Activated CD8-positive, alpha-beta memory T cell treated with anti-CD3 and anti-CD28 coated beads, Interleukin-2, amount 50 U/mL, for 24 hours (primary cell): ENCODE data around the gene NREP.

Experiments used
- DNase-seq: peaks from one replicate; pipeline ENCODE4 v3.0.0-alpha.2; 2020; ENCODE audit errors: extremely low read depth

Gene NREP, protein sequence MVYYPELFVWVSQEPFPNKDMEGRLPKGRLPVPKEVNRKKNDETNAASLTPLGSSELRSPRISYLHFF

DNA sequence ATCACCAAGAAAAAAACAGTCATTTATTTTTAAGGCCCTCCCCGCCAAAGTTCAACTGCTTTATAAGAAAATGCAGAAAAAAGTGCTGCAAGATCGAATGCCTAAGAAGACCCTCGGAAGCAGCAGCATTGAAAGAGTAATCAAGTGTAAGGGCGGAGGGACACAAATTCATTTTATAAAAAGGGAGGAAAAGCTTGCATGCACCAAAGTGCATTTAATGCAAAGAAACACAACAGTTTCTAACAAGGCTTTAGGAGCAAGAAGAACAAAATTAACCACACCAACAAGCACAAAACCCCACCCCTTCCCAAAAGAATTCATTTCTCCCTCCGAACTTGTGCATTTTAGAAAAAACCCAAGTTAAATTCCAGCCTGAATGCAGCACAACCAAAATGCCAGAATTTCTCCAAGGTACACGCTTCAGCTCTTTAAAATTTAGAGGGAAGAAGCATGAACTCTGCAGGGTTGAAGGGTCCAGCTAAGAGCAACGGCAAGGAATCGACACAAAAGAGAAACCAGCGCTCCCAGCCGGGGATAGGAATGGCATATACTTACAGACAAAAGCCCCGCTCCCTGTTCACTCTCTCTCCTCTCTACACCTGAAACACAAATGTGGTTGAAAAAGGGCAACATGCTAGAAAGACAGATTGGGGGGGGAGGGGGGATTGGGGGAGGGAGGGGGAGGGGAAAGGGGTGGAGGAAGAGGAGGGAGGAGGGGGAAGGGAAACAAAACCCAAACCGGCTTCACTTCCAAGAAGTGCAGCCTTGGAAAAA is at the start of gene NREP:
Gene NREP, minus strand, starts transcription at position 614 of the 774 bp plus-strand sequence. CDS start 1,422 bp downstream, outside the sequence.
- DNase-seq: no peak

DNA sequence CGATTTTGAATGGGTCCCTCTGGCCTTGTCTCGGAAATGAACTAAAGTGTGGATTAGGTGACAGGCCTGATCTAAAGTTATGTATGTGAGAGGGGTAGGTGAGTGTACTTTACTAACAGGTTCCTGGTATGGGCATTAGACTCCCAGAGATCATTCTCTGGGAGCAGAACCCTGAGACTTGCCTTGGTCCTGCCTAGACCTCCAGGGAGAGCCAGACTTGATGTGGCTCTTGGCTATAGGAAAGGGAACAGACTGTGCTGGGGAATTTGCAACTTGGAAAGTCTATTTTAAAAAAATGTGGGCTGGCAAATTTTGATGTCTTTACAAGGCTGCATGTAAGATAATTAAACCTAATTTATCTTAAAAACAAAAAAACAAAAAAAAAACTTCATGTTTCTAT is 49.8 kb upstream of the NREP start:
- no peak for DNase-seq

DNA sequence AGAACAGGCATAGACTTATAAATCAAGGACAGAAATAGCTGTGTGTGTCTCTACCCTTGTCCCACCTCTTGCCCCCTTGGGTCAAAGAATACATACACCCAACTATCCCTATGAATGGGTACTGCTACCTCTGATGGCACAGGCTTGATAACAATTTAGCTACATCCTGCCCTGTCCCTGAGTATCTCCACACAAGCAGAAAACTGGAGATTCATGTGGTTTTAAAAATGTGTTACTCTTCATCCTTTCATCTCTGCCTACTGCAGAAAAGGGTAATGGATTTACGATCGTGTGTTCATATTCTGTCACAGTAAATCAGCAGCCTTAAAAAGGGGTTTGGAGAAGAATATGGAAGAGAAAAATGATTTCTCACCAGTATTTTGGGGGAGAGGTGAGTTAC is 49.2 kb upstream of the NREP start:
- DNase-seq: no peak

DNA sequence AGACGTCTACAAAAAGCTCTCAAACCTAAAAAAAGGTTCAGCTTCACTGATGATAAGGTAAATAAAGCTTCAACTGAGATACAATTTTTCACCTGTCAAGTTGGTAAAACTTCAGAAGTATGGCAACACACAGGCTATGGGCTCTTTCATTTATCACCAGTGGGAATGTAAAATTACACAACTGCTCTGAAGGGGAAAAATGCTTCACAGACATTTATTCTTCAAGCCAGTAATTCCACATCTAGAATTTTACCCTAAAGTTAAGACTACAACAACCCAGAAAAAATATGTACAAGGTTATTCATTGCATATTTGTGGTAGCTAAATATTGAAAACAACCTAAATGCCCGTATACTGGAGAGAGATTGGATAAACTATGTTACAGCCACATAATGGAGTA is 48.1 kb upstream of the NREP start:
- DNase-seq: no peak

DNA sequence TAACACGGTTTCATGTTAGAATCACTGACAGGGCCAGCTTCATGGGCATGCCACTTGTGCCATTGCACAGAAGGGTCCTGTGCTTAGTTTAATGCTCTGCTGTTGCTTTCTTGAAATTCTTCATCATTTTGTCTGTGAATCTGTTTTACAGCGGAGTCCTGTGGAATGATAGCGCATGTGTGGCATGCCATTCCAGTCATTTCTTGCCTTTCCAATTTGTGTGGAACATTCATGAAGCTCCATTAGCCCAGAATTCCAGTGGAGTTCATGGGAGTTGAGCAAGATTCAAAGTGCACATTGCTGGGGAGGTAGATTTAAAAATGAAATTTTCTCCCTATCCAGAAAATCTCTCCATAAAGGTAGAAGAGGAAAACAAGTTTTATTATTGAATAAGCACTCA is 43.4 kb upstream of the NREP start:
- no peak for DNase-seq

DNA sequence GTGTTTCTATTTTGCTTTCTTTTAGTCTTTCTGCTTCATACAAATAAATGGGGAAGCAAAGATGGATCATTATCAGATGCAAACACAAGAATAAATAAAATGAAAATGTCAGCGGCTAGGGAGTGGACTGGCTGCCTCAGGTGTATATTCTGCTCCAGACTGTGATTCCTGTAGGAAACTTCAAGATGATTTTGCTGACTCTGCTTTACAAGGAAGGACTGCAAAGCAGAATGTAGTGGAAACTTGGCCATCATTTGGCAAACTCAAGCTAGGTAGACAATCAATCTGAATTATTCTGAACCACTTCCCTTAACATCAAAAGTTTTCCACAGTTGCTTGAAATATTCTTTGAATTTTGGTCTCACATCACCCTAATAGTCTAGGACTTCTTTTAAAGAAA is 38.1 kb upstream of the NREP start:
- no peak for DNase-seq

DNA sequence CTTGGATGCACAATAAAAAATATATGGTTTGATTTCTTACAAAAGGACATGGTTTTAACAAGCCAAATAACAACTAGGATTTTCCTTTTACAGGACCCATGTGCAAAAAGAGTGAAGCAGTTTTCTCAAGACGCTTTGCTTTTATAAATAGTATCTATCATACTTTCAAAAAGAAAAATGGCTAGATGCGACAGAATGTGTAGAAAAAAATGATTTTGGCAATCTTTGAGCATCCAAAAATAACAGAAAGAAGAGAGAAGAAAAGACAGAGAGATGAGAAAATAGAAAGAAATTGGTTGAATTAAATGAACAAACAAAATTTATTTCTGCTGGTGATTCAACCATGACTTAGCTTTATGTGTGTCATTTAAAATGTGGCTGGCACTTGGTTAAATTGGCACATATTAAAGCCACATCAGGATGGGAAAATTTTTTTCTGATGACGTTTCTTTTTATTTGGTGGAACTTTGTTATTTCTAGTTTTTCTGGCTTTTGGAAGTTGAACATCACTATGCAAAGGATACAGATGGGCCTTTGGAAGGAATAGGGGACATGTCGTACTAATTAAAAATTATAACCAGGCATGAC is 35.6 kb upstream of the NREP start:
- DNase-seq: no peak

DNA sequence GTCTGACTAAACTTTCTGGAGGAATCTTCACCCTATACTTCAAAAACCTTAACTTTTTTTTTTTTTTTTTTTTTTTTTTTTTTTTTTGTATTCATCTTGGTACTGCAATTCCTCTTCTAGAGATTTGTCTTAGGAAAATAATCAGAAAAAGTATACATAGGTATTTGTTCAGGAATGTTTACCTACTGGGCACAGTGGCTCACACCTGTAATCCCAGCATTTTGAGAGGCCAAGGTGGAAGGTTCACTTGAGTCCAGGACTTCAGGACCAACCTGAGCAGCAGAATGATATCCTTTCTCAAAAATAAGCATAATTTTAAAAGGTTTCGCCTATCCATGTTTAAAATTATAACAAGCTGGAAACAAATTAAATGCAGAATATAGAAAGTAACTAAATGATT is 33.3 kb upstream of the NREP start:
- no peak for DNase-seq

DNA sequence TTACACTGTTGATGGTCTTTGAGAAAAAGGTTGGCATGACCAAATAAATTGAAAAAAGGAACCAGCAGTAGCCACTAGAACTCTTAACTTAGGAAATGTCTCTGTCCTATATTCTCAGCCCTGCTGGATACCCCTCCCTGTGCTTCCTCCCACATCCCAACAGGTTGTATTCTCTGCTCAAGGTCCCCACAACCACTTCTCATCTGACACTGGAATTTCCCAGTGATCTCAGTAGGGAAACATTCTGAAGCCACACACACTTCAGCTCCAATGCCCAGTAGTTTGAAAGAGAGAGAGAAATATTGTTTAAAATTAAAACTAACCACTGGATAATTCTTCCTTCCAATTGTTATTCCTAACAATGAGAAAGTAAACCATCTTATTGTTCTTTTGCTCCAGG is 30.0 kb upstream of the NREP start:
- no peak for DNase-seq

DNA sequence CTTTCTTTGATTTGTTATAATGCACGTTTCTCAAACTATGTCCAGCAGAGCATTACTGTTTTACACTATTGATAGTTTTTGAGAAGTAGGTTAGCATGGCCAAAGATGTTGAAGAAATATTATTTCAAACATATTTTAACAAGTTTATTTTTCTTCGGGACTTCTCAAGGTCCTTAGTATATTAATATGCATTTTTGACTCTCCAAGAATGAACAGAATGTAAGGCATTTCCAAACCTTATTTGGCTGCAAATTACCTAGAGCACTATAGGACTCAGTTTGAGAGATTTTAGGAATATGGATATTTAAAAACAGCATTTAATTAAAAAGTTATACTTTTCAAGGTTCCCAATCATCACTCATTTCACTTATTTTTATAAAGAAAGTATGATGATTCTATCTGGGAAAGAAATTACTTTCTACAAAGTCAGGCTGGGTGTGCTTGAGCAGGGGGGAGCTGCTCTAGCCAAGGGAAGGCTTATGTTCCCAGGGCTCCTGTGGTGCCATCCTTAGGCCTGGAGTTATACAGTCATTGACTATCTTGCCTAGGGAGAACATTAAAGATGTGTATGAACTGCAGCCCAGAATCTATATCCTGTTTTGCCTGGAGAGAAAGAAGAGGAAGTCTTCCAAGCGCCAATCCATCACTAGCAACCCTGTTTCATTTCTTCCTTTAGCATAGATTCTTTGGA is 27.6 kb upstream of the NREP start:
- DNase-seq: no peak

DNA sequence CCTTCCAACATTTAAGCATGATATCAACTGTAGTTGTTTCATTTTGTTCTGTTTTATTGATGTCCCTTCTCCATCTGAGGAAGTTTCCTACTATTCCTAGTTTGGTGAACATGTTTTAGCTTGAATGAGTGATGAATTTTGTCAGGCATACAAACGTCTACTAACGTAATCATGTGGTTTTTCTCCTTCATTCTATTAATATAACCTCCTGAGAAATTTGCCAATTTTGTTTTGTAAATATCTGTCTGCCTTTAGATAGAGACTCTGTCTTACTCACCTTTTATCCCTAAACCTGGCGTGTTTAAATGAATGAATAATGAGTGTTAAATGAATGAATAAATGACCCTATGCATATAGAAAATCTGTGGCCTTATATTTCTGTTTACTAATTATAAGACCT is 26.5 kb upstream of the NREP start:
- no peak for DNase-seq

DNA sequence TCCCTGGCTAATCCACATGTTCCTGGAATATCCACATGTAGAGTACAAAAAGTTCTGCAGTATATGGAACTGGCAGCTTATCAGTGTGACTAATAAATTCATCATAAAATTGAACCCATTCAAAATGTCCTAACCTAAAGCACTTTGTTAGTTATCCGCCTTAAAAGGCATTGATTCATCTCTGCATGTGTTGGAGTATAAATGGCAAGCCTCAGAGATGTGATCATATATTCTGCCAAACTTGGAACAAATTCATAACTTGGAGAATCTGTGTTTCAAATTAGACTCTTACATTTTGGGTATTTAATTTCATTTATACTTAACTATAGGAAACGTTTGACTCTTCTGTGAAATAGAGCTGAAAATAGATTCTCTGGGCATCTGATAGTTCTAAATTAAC is 25.2 kb upstream of the NREP start:
- DNase-seq: no peak

DNA sequence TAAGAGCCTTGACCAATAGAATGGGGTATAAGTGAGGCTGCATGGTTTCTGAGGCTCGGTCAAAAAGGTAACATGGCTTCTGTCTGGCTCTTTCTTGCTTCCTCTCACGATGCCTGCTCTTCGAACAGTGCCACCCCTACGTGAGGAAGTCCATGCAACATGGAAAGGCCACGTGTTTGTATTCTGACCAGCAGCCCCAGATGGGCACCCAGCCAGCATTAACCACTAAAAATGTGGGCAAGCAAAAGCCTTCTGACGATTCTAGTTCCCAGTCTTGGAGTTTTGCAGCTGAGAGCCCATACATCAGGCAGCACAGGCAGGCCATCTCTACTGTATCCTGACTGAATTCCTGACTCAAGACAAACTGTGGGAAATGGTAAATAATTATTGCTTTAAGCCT is 24.2 kb upstream of the NREP start:
- DNase-seq: no peak

DNA sequence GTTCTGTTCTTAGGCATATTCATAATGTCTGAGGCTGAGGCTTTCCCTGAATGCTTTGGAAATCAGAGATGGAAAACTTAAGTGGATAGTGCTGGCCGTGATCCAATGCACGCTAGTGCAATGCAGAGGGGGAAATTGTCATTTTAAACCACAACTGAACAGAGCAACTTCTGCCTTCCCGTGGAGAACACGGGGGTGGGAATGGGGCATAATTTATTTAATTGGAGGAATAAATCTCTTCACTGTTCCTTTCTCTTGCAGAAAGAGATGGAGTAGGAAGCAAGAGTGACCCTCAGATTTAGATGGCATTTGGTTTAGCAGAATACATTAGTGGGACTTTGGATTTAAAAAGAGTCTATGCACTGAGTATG is 22.9 kb upstream of the NREP start:
- DNase-seq: no peak

DNA sequence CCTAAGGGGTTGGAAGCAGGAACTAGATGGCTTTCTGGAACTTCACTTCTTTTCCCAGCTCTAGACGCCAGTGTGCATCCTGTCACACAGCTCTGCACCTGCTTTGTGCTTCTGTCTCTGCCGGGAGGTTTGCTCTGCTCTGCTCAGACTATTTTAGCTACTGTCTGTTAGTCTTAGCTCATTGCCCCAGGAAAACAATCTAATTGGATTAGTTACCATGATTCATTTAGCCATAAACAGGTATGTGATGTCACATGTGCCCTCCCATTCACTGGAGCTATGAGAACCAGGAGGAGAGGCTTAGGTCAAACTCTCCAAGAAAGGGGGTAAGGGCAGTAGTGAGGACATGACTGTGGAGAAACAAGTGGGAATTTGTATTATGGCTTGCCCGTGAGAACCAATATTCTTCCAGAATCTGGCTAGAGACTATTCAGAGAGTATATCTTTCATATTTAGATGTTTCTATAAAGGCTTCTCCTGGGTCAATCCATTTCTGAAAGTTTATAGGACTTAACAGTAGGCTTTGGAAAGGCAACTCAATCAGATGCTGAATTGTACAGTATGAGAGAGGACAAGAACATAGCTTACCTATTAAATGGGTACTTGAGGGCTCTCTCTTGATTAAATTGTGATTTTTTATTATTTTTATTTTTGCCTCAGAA is 22.4 kb upstream of the NREP start:
- DNase-seq: no peak

DNA sequence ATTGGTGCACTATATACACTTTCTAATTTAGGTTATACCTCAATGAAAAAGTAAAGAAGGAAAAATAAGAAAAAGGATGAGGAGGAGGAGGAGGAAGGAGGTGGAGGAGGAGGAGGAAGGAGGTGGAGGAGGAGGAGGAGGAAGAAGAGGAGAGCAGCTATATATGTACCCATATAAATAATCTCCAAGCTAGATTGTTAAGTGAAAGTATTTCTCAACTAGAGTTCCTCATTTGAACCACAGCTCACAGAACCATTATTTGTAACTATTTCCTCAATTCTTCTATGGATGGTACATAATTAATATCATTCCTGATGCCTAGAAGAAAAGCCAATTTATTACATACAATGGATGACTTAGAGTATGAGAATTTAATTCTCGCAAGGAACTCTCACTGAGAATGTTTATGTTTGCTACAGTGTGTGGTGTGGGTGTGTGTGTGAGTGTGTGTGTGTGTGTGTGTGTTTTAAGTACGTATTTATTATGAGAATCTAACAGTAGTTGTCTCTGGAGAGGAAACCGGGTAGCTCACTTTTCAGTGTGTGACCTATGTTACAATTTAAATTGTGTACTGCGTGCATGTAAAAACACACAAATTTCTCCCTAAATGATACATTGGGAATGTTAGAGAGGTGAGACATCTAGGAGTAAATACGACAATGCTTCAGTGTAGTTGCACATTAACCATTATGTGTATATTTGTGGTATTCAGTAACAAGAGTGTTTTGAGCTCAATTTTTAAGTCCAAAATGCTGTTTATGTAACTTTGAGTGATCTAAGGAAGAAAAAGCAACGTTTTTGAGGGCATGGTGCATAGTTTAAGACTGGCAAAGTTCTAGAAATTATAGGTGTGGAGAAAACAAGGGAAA is 20.2 kb upstream of the NREP start:
- no peak for DNase-seq

DNA sequence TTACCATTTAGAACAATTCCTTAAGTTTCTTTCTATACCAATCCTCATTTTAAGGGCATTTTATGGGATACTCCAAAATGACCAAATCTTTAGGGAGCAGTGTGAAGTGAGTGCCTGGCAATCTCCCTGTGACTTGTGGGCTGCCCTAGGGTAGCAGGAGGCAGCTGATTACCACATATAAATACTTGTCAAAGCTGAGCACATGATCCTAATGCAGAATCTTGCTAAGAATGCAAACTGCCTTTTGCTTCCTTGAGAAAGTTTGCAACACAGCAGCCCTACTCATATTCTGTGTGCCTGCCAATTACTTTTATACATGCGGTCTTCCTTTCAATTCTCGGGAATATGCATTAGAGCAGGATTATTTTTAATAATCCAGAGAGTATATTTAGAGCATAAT is 18.2 kb upstream of the NREP start:
- no peak for DNase-seq

DNA sequence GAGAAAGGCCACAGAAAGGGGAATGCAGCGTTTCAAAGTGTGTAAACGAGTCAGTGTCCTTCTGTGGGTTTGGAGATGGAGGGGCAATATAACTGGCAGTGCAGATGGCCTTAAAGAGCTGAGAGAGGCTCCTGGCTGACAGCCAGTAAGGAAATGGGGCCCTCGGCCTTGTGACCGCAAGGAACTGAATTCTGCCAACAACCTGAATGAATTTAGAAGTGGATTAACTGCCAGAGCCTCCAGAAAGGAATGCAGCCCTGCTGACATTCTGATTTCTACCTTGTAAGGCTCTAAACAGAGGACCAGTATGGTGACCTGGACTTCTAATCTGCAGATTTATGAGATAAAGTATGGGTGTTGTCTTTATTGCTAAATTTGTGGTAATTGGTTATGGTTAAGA is 17.5 kb upstream of the NREP start:
- no peak for DNase-seq

DNA sequence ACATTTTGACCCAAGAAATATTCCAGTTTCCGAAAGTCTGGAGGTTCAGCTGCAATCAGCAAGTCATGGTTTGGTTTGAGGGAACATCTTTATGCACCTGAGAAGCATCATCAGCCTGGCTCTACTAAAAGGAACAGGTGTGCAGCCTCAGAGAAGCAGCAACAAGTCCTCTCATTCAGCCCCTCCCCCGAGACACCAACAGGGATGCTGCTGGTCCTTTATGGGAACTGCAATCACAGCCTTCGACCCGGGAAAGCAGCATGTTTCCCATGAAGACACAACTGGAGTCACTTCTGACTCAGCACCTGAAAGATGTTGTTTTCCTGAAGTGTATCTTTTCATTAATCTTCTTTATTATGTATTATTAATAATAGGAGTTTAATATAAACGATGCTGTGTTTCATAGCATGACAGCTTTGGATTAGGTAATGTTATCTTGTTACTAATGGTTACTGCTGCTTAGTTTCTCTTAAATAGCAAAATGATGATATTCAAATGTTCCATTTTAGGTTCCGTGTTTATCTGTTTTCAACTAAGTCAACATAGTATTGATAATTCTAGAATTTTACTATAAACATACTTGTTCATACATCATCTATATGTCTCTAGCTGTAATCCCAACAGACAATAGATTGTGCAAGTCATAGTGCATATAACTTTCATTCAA is 15.6 kb upstream of the NREP start:
- DNase-seq: no peak

DNA sequence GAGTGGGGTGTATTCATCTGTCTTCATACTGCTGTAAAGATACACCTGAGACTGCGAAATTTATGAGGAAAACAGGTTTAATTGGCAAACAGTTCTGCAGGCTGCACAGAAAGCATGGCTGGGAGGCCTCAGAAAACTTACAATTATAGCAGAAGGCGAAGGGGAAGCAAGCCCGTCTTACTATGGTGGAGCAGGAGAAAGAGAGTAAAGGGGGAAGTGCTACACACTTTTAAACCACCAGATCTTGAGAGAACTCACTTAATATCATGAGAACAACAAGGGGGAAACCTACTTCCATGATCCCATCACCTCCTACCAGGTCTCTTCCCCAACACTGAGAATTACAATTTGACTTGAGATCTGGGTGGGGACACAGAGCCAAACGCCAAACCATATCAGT is 12.5 kb upstream of the NREP start:
- no peak for DNase-seq
